CD4-positive, CD25-positive, alpha-beta regulatory T cell (primary cell): ENCODE results near the gene MUCL3. TPM values are rescaled to one million over a fixed set of nuclear protein-coding genes. Genes with fewer than 3 reads are reported as not detected.
"Not testable (repeated sequence)": the region's sequence is repeated elsewhere in the genome, so short reads cannot be mapped to it uniquely, and the experiment has no call there.

Source experiments
- ATAC-seq, 2 donors: fragments of 150-1000 bp; cut with Tn5 transposase; one replicate each; pipeline ENCODE4 v1.10.0; 2021; ENCODE audit warnings: low read depth in 2 of 2, moderate number of reproducible peaks in 2 of 2, moderate library complexity in 1 of 2
- DNase-seq, 3 donors: peaks; one replicate each; pipeline versions ENCODE4 v3.0.0 to v3.0.0-alpha.2; 2012 to 2022; ENCODE audit warnings: mixed read lengths in 1 of 3
- H3K27ac ChIP-seq: one replicate; pipeline ENCODE4 v1.7.0; 2013; ENCODE audit warnings: mild to moderate bottlenecking, low read length; ENCODE audit not compliant: insufficient read depth, poor library complexity, severe bottlenecking
- H3K27me3 ChIP-seq: one replicate; pipeline ENCODE4 v1.7.0; 2013; ENCODE audit warnings: low read length; ENCODE audit not compliant: control insufficient read depth, insufficient read depth
- H3K36me3 ChIP-seq: one replicate; pipeline ENCODE4 v1.7.0; 2013; ENCODE audit warnings: mild to moderate bottlenecking, low read length, moderate library complexity; ENCODE audit not compliant: control insufficient read depth, insufficient read depth
- H3K4me1 ChIP-seq: 2 replicates; pipeline ENCODE4 v1.7.0; 2013; ENCODE audit warnings: mild to moderate bottlenecking, low read length; ENCODE audit not compliant: insufficient read depth, control insufficient read depth, poor library complexity, severe bottlenecking
- H3K4me3 ChIP-seq: one replicate; pipeline ENCODE4 v1.7.0; 2013; ENCODE audit warnings: low read depth, mild to moderate bottlenecking, low read length, moderate library complexity
- H3K9me3 ChIP-seq, 2 experiments: 1 replicate in 1 of 2; 2 replicates in 1 of 2; pipeline ENCODE4 v1.7.0; 2013; ENCODE audit warnings: low read length in 2 of 2, mild to moderate bottlenecking in 1 of 2, moderate library complexity in 1 of 2; ENCODE audit not compliant: control insufficient read depth in 2 of 2
- H3K27ac Mint-ChIP-seq, 3 donors: one replicate each; pipeline ENCODE4 v1.8.0; 2020 to 2022; ENCODE audit warnings: mild to moderate bottlenecking in 3 of 3, mixed read lengths in 3 of 3, moderate library complexity in 2 of 3
- H3K27me3 Mint-ChIP-seq: one replicate; pipeline ENCODE4 v1.8.0; 2022; ENCODE audit warnings: mild to moderate bottlenecking, mixed read lengths
- H3K36me3 Mint-ChIP-seq: one replicate; pipeline ENCODE4 v1.8.0; 2020; ENCODE audit warnings: mixed read lengths
- H3K4me1 Mint-ChIP-seq, 4 donors: one replicate each; pipeline ENCODE4 v1.8.0; 2020 to 2022; ENCODE audit warnings: mixed read lengths in 4 of 4, mild to moderate bottlenecking in 1 of 4
- H3K4me3 Mint-ChIP-seq, 4 donors: one replicate each; pipeline ENCODE4 v1.8.0; 2020 to 2022; ENCODE audit warnings: mild to moderate bottlenecking in 4 of 4, mixed read lengths in 4 of 4, moderate library complexity in 3 of 4
- H3K9me3 Mint-ChIP-seq, 7 donors: one replicate each; pipeline ENCODE4 v1.8.0; 2020 to 2022; ENCODE audit warnings: mixed read lengths in 7 of 7, mild to moderate bottlenecking in 3 of 7, moderate library complexity in 2 of 7
- polyA plus RNA-seq, 4 donors: library from polyadenylated mRNA; unstranded; fragments of 300-500 nt; fragmentation: Illumina TruSeq; gene quantifications; one replicate each; pipeline ENCODE4 v1.2.3, GENCODE V29; 2021
- total RNA-seq: library from RNA; stranded (reverse); gene quantifications from one replicate; pipeline ENCODE4 v1.2.3, GENCODE V29; 2022

The MUCL3 gene
- total and polyA plus RNA-seq, 5 donors from 2014 or later: not detected

DNA sequence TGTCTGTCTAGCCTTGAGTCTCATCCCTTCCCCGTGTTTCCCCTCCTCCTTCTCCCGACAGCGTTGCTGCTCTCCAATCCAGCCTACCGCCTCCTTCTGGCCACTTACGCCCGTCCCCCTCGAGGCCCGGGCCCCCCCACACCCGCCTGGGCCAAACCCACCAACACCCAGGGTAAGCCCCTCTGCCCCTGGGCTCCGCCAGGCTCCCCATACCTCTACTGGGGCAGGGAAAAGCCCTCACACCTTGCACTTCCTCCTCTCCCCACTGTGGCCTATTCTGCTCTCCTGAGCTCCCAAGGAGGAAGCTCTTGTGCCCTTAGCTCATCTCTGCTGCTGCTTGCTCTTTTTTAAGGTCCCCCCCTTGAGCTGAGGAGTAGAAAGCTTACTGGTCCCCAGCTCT, 45.4 kb upstream of the MUCL3 start:
- H3K27me3 ChIP-seq: no peaks in the 10 kb centered on the region
- DNase-seq (no peak), ATAC-seq (no peak)
- H3K9me3 ChIP-seq: no peaks in the 10 kb centered on the region
- Mint-ChIP-seq H3K4me1 (peaks cover 0 to 1% (median 0%) of the 10 kb centered on the region in 4 donors), H3K27ac (no peak overlapping the region), H3K36me3 (peaks cover 28% of the 10 kb centered on the region), H3K4me3 (no peak overlapping the region), H3K27me3 (peaks cover 4% of the 10 kb centered on the region), H3K9me3 (no peaks in the 10 kb centered on the region)
- H3K4me3 ChIP-seq: no peak overlapping the region
- no peaks in the 10 kb centered on the region for H3K4me1 ChIP-seq
- H3K27ac ChIP-seq: no peak overlapping the region
- no peaks in the 10 kb centered on the region for H3K36me3 ChIP-seq

DNA sequence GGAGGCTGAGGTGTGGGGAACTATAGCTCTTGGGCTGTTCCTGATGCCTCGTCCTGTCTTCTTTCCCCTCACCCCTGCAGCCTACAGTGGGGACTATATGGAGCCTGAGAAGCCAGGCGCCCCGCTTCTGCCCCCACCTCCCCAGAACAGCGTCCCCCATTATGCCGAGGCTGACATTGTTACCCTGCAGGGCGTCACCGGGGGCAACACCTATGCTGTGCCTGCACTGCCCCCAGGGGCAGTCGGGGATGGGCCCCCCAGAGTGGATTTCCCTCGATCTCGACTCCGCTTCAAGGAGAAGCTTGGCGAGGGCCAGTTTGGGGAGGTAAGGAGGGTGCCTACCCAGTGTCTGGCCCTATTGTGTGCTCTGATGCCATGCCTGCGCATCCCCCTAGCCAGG, 44.2 kb upstream of the MUCL3 start:
- Mint-ChIP-seq H3K27me3 (peaks cover 4% of the 10 kb centered on the region), H3K36me3 (peaks cover 26% of the 10 kb centered on the region), H3K4me1 (no peaks in the 10 kb centered on the region), H3K4me3 (no peak overlapping the region), H3K9me3 (no peaks in the 10 kb centered on the region), H3K27ac (peak overlapping the region in 1 of 3 donors; percentile 81)
- Histone ChIP-seq H3K27ac (no peak overlapping the region), H3K36me3 (no peaks in the 10 kb centered on the region), H3K4me3 (no peak overlapping the region), H3K9me3 (no peaks in the 10 kb centered on the region), H3K27me3 (no peaks in the 10 kb centered on the region), H3K4me1 (no peaks in the 10 kb centered on the region)
- ATAC-seq (no peak), DNase-seq (no peak)

DNA sequence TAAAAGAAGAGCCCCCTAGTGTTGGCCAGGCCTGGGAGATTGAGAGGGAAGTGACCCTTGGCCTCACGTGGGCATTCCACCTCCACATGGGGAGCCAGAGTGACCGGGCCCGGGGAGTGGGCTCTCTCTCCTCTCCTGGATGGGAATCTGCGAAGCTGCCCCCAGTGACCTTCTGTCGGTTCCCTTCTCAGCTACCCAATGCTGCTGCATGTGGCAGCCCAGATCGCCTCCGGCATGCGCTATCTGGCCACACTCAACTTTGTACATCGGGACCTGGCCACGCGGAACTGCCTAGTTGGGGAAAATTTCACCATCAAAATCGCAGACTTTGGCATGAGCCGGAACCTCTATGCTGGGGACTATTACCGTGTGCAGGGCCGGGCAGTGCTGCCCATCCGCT, 42.9 kb upstream of the MUCL3 start:
- peaks cover 22% of the 10 kb centered on the region for H3K36me3 Mint-ChIP-seq
- ATAC-seq (no peak), DNase-seq (no peak)
- no peaks in the 10 kb centered on the region for H3K36me3 ChIP-seq
- H3K4me3 Mint-ChIP-seq: no peak overlapping the region
- peaks cover 9% of the 10 kb centered on the region for H3K27me3 Mint-ChIP-seq
- no peak overlapping the region for H3K27ac ChIP-seq
- H3K27me3 ChIP-seq: no peaks in the 10 kb centered on the region
- no peak overlapping the region for H3K4me3 ChIP-seq
- H3K9me3 Mint-ChIP-seq: no peaks in the 10 kb centered on the region
- no peaks in the 10 kb centered on the region for H3K9me3 ChIP-seq
- H3K27ac Mint-ChIP-seq: no peak overlapping the region
- H3K4me1 Mint-ChIP-seq: peaks cover 0 to 2% (median 0%) of the 10 kb centered on the region in 4 donors
- no peaks in the 10 kb centered on the region for H3K4me1 ChIP-seq

DNA sequence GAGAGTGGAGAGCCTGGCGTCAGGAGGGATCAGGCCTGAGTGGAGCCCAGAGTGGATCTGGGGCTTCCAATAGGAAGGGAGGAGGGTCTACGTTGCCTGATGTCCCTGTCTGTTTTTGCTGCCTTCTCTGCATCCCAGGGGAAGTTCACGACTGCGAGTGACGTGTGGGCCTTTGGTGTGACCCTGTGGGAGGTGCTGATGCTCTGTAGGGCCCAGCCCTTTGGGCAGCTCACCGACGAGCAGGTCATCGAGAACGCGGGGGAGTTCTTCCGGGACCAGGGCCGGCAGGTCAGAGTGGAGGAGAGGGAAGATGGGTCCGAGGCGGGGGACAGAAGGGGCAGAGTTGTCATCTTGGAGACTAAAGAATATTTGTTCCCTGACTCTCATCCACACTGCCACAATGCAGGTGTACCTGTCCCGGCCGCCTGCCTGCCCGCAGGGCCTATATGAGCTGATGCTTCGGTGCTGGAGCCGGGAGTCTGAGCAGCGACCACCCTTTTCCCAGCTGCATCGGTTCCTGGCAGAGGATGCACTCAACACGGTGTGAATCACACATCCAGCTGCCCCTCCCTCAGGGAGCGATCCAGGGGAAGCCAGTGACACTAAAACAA, 41.9 kb upstream of the MUCL3 start:
- Histone ChIP-seq H3K4me1 (no peaks in the 10 kb centered on the region), H3K36me3 (no peaks in the 10 kb centered on the region), H3K27ac (no peak overlapping the region), H3K27me3 (no peaks in the 10 kb centered on the region), H3K4me3 (no peak overlapping the region), H3K9me3 (no peaks in the 10 kb centered on the region)
- peaks cover 10% of the 10 kb centered on the region for H3K27me3 Mint-ChIP-seq
- no peak overlapping the region for H3K4me3 Mint-ChIP-seq
- peaks cover 0 to 3% (median 0%) of the 10 kb centered on the region in 4 donors for H3K4me1 Mint-ChIP-seq
- DNase-seq: no peak
- no peak for ATAC-seq
- no peaks in the 10 kb centered on the region for H3K9me3 Mint-ChIP-seq
- peaks cover 22% of the 10 kb centered on the region for H3K36me3 Mint-ChIP-seq
- H3K27ac Mint-ChIP-seq: no peak overlapping the region

DNA sequence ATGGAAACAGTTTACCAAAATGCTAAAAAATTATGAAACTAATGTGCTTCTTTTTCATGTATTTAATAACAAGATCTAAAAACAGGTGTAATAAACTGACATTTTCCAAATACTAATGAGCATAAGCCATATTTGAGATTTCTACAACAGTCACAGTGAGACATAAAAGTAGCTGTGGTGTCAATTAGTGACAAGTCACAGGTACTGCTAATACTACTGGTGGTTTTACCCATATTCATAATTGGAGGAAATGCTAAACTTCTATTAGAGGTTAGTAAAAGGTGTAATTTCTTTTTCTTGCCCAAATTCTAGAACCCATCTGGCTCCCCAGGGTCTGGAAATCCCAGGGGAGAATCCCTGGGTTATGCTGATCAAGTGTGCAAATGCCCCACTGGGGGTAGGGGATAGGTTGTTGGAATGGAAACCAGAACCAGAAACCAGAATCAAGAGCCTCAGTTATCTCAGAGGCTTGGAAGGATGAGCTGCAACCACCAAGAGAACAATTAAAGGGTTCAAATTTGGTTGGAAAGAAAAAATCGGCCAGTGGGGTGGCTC, 39.8 kb upstream of the MUCL3 start:
- no peak for DNase-seq
- no peak overlapping the region for H3K4me3 Mint-ChIP-seq
- no peaks in the 10 kb centered on the region for H3K9me3 ChIP-seq
- H3K27me3 ChIP-seq: no peaks in the 10 kb centered on the region
- H3K27ac ChIP-seq: no peak overlapping the region
- no peak for ATAC-seq
- H3K4me1 Mint-ChIP-seq: peaks cover 0 to 3% (median 0%) of the 10 kb centered on the region in 4 donors
- no peaks in the 10 kb centered on the region for H3K36me3 ChIP-seq
- no peak overlapping the region for H3K27ac Mint-ChIP-seq
- H3K4me3 ChIP-seq: no peak overlapping the region
- no peaks in the 10 kb centered on the region for H3K9me3 Mint-ChIP-seq
- H3K36me3 Mint-ChIP-seq: peaks cover 9% of the 10 kb centered on the region
- H3K4me1 ChIP-seq: no peaks in the 10 kb centered on the region
- H3K27me3 Mint-ChIP-seq: peaks cover 10% of the 10 kb centered on the region

DNA sequence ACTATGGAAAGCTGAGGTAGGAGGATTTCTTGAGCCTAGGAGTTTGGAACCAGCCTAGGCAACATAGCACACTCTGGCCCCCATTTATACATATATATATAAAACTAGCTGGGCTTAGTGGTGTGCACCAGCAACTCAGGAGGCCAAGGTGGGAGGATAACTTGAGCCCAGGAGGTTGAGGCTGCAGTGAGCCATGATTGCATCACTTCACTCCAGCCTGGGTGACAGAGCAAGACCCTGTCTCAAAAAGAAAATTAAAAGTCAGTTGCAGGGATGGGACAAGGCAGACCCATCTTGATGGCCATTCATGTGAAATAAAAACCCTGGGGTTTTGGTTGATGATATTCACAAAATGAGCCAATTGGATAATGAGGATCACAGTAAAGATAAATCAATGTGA, 39.3 kb upstream of the MUCL3 start:
- Mint-ChIP-seq H3K9me3 (no peaks in the 10 kb centered on the region), H3K4me3 (no peak overlapping the region)

DNA sequence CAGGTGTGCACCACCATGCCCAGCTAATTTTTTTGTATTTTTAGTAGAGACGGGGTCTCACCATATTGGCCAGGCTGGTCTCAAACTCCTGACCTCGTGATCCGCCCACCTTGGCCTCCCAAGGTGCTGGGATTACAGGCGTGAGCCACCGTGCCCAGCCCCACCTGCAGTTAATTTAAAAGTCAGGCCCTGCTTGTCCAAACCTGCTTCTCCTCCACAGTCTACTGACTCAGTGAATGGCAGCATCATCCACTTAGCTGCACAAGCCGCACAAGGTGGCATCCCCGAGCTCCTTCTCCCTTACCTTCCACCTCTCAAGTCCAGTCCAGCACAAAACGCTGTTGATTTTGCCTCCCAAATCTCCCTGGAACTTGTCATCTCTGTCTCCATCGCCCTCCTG, 38.6 kb upstream of the MUCL3 start:
- H3K36me3 ChIP-seq, H3K4me3 ChIP-seq, H3K27me3 Mint-ChIP-seq, H3K27ac ChIP-seq, H3K27me3 ChIP-seq, H3K9me3 ChIP-seq, H3K4me1 Mint-ChIP-seq, H3K4me3 Mint-ChIP-seq, H3K36me3 Mint-ChIP-seq, H3K27ac Mint-ChIP-seq, DNase-seq, H3K4me1 ChIP-seq, H3K9me3 Mint-ChIP-seq, ATAC-seq: not testable (repeated sequence)

More for the DNA sequence above, 39.3 kb upstream of the MUCL3 start:
- Histone ChIP-seq H3K27ac (no peak overlapping the region), H3K27me3 (no peaks in the 10 kb centered on the region), H3K4me3 (no peak overlapping the region), H3K9me3 (no peaks in the 10 kb centered on the region), H3K4me1 (no peaks in the 10 kb centered on the region), H3K36me3 (no peaks in the 10 kb centered on the region)
- Mint-ChIP-seq H3K36me3 (peaks cover 8% of the 10 kb centered on the region), H3K27ac (no peak overlapping the region), H3K4me1 (peaks cover 0 to 3% (median 0%) of the 10 kb centered on the region in 4 donors), H3K27me3 (peaks cover 10% of the 10 kb centered on the region)
- DNase-seq: no peak
- no peak for ATAC-seq

DNA sequence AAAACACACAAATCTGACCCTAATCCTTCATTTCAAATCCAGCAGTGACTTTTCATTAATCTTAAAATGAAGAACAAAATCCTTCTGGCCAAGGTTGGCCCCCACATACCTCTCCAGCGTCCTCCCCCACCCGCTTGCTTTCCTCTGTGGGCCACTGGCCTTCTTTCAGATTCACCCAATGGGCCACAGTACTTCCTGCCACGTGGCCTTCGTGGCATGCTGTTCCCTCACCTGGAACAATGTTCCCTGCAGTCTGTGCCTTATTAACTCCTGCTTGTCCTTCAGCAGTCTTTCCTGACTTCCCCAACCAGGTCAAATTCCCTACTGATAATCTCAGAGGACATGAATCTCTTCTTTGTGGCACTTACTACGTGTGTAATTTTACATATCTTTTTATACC, 38.1 kb upstream of the MUCL3 start:
- no peak for DNase-seq
- Mint-ChIP-seq H3K9me3 (no peaks in the 10 kb centered on the region), H3K4me1 (peaks cover under 1 to 5% (median 3%) of the 10 kb centered on the region in 4 donors), H3K36me3 (peaks cover 8% of the 10 kb centered on the region), H3K27ac (peak overlapping the region in 1 of 3 donors; percentile 10), H3K4me3 (peak overlapping the region in 1 of 4 donors; percentile 71), H3K27me3 (peaks cover 7% of the 10 kb centered on the region)
- no peaks in the 10 kb centered on the region for H3K9me3 ChIP-seq
- ATAC-seq: no peak
- H3K36me3 ChIP-seq: no peaks in the 10 kb centered on the region
- no peaks in the 10 kb centered on the region for H3K27me3 ChIP-seq
- no peak overlapping the region for H3K4me3 ChIP-seq
- H3K4me1 ChIP-seq: no peaks in the 10 kb centered on the region
- H3K27ac ChIP-seq: no peak overlapping the region
